Fibroblast of upper back skin (primary cell): ENCODE measurements around the gene ABCD3.

Experiments used
- DNase-seq: peaks from one replicate; pipeline ENCODE4 v3.0.0-alpha.2; 2013

Gene ABCD3

DNA sequence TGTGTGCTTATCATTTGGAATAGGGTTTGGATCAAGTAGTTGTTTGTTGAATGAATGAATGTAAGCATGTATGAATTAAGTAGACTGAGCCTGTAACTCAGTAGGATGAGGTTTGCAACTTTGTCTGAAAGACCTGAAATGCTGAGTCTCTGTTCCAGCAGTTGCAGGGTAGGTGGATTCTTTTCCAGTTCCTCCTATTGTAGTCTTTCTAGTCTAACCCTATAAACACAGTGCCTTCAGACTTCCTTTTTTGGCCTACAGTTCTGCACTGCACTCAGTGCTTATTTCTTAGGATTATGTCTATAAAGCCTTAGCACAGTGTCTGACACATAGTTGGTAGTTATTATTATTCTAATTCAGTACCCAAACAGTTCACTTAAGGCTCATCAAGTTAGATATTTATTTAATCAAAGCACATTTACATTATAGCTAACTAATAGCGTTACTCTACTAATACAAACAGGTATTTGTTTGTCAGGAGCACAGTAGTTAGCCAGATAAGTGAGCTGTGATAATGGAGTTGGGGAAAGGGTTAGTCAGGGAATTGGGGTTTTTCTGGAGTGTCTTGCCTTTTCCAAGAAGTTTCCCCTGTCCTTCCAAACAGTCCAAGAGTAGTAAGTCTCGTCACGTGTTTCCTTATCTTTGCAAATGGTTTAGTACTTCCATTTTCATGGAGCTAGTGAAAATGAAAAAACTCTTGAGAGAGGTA, 45.0 kb downstream of the ABCD3 start:
- DNase-seq: no peak

DNA sequence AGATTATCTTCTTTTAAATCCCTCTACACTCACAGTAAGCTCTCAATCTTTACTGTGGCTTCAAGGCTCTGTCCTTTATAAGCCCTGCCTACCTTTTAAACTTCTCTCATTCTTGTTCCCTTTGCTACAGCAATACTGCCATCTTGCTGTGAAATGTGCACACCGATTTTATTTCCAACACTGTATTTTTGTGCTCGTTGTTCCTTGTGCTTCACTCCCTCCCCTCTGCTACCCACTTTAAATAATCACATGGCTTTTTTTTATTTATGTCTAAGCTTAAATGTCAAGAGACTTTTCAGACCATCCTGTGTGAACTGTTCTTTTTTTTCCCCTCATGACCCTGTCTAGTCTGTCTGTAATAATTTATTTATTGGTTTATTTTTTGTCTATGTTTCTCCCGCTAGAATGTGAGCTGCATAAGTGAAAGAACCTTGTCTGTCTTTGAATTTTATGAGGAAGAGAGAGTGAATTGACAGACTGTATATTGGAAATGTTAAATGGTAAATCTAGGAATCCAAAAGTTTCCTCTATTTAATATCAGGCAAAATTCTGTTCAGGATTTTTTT, 45.7 kb downstream of the ABCD3 start:
- peak; percentile 51 for DNase-seq

DNA sequence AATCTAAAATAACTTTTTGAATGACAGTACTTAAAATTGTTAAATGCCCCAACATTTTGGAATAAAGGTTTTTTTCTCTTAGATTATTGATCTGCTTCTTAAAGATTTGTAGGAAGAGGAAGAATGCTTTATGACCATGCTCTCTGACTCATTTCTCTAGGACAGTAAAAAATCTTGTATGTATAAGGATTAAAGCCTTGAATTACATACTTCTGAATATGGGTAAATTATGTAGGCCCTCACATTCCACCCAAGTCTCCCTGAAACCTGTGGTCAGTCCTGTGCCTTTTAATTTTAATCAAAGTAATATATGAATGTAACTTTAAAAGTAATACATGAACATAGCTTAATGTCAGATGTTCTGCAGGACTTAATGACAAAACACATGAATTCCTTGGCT, 50.5 kb downstream of the ABCD3 start:
- peak; percentile 46 for DNase-seq

DNA sequence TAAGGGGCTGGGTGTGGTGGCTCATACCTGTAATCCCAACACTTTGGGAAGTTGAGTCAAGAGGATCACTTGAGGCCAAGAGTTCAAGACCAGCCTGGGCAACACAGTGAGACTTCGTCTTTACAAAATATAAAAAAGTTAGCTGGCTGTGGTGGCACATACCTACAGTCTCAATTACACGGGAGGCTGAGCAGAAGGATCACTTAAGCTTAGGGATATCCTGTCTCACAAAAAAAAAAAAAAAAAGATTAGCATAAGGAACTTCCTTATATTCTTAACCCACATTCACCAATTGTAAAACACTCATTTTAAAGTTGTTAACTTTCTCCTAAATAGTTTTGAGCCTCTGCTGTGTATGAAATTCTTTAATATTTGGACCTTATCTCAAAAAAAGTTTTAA, 53.1 kb downstream of the ABCD3 start:
- DNase-seq: no peak

DNA sequence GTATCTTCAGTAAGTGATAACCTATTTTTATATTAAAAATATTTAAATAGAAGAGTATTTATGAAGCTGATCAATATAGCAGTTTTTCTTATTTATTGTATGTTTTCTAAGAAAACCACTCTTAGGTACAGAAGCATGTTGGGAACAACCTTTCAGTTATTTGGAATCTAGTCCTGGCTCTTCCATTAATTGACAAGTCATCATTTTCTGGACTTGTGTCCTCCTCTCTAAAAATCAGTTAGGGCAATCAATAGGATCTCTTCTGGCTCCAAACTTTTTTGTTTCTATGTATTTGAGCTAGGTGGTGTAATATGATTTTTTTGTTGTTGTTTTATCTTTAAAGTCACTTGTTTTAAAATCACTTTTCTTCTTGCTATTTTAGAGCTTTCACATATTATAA, 57.0 kb downstream of the ABCD3 start:
- no peak for DNase-seq

DNA sequence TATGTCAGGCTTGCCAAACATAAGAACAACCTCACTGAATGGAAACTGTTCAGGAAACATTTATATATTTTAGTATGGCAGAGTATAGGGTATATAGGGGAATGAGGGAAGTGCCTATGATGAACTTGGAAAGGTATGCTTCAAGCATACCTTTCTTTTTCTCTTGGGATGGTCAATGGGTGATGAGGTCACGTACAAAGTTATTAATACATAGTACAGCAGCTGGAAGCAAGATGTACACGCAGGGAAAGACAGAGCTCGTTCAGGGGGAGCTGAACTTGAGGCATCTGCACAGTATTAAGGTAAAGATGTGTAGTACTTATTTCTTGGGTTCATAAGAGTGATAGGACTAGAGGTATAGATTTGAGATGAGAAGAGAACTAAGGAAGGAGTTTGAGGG, 61.5 kb downstream of the ABCD3 start:
- peak; percentile 5 for DNase-seq

DNA sequence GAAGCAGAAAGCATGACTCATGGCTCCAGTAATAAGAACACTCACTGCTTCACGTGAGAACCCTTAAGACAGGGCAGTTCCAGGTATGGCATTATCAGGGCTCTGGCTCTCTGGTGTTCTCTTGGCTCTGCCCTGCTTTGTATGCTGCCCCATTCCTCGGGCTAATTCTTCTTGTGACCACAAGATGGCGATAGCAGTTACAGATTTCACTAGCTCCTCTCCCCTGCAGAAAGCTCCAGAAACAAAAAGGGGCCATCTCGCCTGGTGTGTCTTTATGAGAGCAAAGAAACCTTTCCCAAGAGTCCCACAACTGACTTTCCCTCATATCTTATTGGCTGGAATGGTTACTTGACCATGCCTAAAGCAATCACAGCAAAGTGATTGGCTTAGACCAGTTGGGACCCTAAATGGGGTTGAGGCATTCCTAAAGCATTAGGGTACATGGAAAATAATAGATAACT, 63.3 kb downstream of the ABCD3 start:
- DNase-seq: peak; percentile 68

DNA sequence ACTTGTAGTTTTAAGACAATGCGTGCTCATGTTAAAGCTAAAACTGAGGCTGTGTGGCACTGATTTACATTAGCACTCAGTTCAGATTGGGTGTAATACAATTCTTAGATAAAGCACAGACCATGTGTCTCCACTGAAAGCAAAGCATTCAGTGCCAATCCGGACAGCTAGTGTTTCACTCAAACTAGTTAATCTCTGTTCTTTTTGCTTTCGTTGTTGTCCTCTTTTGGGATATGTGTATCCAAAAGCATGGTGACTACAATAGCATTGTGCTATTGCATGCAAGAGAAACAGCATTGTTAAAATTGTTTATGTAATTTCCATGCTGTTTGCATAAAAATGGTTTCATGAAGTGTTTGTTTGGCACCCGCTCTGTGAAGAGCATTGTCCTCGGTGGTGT, 68.8 kb downstream of the ABCD3 start:
- no peak for DNase-seq

DNA sequence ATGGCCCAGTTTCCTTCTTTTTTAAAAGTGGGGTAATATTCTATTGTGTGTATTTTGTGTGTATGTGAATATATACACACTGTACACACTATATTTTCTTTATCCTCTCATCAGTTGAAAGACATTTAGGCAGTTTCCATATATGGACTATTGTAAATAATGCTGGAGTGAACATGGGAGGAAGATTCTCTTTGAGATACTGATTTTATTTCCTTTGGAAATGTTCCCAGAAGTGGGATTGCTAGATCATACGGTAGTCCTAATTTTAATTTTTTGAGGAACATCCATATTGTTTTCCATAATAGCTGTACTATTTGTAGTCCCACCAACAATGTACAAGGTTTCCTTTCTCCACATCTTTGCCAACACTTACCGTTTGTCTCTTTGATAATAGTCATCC, 72.4 kb downstream of the ABCD3 start:
- no peak for DNase-seq

DNA sequence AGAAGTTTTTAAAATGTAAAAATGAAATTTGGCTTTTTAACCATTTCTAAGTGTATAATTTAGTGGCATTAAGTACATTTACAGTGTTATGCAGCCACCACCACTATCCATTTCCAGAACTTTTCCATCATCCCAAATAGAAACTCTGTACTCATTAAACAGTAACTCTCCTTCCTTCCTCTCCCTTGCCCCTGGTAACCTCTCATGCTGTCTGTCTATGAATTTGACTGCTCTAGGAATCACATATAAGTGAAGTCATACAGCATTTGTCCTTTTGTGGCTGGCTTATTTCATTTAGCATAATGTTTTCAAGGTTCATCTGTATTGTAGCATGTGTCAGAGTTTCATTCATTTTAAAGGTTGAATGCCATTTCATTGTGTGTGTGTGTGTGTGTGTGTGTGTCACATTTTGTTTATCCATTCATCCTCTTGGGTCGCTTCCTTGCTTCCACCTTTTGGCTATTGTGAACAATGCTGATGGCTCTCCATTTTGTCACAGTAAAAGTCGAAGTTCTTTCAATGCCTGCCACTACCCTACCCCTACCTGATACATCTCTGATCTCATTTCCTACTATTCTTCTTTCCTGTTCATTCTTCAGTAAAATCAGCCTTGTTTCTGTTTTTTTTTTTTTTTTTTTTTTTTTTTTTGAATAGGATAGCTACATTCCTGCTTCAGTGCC, 78.0 kb downstream of the ABCD3 start:
- no peak for DNase-seq

DNA sequence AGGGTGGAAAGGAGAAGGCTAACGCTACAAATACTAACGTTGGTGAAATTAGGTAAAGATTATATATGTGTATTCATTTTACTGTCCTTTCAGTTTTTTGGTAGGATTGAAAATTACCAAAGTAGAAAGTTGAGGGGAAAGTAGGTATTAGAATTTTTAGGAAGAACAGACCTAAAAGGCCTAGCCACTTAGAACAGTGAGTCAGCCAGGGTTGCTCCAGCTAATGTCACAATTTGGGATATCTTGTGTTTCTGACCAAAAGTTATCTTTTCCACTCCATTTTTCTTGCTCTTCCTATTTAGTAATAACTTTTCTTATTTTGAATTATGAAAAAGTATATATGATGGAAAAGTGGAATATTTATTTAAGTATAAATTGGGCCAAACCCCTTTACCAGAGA, 83.2 kb downstream of the ABCD3 start:
- no peak for DNase-seq

DNA sequence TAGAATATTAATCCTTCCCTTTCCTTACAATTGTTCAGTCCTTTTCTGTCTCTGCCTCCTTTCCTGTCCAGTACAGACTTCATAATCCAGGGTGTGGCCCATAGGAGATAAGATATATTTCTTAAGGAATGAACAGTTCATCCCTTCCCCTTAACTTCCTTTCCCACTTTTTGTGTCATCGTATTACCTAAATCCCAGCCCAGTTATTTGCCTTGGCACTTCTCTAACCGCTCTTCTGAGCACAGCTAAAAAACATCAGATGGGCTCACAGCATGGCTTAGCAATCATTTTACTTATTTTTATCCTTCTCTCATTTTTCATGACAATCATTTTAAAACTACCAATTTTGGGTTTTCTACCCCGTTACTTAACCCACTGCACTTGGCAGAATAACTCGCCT, 83.7 kb downstream of the ABCD3 start:
- no peak for DNase-seq

DNA sequence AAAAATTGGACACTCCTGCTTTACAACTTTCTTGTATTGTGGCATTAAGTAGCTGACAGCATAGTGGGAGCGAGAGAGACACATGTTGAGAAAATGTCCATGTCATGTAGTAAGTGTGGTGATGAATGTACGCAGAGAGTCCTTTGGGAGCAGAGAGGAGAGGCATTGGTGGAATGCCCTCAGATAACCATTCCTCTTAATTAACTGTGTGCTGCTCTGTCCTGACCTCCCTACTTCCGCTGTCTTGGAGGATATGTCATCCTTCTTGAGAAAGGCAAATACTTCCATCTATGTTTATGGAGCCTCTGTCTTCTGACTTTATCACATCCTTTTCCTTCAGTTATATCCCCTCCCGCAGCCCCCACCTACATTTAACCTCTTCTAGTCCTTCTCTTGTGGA, 85.0 kb downstream of the ABCD3 start:
- no peak for DNase-seq

DNA sequence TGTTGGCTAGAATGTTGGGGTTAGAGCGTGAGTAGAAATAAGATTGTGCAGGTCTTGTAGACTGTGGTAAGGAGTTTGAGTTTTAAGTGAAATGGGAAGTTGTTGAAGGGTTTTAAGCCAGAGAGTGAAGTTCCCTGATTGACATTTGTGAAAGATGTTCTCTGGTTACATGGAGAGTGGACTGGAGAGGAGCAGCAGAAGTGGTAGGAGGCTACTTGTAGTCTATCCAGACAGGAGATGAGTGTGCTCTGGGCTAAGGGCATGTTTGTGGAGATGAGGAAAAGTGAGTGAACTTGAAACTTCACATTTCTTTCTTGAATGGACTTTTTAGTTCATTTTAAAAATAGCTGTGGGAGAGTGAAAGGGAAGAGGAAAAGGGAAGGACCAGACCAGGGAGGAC, 86.4 kb downstream of the ABCD3 start:
- no peak for DNase-seq

DNA sequence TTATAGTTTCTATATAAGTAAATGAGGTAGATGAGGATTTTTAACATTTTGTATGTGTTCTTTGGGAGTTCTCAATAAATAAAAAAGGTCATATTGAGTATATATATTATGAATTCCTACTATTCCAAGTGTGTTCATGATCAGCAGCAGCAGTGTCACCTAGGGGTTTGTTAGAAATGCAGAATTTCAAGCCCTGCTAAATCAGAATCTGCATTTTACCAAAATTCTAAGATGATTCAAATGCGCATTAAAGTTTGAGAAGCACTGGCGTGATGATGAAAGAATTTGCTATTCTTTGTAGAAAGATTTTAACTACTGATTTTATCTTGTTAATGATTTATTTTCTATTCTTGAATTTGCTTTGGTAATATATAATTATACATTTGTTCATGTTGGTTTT, 94.6 kb downstream of the ABCD3 start:
- no peak for DNase-seq

DNA sequence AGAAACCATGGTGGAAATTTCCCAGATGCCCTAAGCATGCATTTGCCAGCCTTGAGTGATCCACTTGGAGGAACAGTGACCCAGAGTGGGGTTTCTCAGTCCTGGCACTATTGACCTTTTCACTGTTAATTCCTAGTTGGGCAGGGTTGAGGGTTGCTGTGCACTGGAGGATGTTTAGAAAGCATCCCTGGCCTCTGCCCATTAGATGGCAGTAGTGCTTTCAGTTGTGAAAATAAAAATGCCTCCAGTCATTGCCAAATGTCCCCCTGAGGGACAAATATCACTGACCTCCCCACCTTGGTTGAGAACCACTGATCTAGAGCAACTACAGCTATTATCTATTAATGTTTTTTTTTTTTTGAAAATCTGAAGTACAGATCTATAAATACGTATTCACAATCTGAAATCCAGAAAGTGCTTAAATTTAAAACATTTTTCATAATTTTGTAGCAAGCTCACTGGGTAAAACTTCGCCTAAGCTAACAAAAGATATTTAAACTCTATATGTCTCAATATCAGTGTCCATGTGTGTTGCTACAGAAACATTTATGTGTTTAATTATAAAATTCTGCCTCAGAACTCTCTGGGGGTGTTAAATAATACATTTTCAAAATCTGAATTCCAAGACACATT, 96.0 kb downstream of the ABCD3 start:
- peak; percentile 22 for DNase-seq

DNA sequence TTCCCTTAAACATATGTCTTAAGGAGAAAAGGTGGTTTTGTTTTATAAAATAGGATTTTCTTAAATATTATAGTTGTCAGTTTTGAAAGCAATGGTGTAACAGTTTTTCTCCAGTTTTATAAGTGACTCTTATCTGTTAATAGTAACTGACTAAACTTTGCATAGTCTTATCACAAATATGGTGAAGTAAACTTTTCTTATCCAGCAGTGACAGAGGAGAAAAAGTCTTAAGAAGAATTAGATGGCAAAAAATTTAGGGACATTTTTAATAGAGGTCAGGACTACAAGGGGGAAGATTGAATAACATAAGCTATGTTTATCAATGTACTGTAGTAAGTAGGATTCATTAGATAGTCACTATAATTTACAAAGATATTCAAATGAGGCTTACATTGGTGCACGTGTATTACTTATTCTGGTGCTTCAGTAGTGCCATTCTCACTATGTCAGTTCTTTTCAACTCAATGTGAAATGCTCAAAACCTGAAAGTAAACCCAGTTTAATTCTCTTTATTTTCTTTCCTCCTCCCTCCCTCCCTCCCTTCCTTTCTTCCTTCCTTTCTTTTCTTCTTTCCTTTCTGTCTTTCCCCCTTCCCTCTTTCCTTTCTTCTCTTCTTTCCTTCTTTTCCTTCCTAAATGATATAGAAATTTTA, 97.2 kb downstream of the ABCD3 start:
- DNase-seq: no peak

DNA sequence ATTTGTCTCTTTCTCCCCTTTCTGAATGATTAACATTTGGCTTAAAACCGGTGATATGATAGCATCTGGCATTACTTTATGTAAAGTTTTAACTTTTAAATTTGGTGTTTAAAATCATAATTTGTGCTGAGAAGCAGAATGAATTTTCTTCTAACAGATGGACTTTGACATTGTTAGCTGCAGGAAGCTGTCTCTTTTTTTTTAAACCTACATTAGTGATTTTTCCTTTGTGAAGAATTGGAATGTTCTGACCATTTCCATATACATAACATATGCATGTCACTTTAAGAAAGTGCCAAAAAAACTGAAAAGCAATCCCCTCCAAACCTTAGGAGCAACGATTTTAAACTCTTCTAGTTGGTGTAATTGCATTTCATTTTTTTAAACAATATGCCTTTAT, 101.2 kb downstream of the ABCD3 start:
- no peak for DNase-seq

DNA sequence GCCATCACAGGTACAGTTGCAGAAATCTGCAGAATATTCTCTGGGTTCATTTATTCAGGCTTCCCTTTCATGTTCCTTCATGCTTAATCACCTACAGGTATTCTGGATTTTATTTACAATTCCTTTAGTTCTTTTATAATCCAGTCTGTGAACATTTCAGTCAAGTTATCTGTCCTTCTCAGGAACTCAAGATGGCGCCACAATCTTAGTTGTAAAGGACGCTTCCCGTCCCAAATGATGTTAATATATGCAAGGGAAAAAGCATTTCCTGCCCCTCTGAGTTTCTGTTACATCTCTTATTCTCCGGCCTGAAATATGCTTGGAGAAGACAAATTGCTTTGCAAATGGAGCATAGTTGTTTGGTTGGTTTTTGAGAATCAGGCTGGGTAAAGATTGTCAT, 104.1 kb downstream of the ABCD3 start:
- peak; percentile 79 for DNase-seq

DNA sequence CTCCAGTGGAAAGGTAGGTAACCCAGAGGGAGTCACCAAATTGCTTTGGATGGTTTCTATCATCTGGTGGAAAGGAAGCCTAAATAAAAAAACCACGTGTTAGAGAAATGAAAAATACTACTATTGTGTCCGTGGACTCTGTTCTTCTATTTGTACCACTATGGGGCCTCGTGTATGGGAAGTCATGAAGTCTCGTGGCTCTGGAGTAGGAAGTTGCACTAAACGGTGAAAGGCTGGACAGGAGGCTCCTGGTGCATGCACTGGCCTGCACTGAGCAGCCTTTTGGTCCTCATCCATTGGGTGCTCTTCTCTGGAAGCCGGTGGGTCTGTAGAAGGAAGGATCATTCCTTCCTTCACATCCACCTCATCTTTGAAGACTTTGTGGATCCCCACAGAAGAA, 106.3 kb downstream of the ABCD3 start:
- DNase-seq: no peak

DNA sequence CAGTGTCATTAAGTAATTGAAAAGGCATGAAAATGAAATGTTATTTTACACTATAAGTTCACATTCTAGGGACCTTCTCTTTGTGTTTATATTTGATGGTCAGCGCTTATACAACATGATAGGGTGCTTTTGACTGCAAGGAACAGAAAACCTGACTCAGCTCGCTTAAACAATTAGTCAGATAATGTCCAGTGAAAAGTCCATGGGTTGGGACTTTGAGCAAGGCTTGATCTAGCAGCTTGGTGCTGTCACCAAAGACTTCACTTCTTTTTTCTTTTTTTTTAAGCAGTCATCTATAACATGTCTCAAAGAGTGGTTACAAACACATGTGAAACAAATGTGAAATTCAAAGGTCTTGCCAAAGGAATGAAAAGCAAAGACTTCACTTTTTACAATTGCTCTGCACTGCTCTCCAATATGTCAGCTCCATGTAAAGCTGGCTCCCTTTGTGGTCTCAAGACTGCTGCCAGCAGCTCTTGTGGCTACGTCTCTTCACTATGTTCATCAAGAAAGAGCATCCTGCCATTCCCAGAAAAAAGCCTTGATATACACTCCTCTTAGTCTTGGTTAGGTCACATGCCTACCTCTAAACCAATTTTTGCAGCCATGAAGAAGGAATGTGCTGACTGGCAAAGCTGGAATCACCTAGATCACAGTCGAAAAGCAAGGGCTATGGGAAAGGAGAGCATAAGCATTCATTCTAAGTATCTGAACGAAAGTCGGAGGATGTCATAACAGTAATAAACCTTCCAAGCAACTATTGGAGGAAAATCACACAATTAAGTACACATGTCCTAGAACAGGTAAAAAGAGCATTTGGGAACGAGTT, 108.2 kb downstream of the ABCD3 start:
- peak; percentile 56 for DNase-seq

DNA sequence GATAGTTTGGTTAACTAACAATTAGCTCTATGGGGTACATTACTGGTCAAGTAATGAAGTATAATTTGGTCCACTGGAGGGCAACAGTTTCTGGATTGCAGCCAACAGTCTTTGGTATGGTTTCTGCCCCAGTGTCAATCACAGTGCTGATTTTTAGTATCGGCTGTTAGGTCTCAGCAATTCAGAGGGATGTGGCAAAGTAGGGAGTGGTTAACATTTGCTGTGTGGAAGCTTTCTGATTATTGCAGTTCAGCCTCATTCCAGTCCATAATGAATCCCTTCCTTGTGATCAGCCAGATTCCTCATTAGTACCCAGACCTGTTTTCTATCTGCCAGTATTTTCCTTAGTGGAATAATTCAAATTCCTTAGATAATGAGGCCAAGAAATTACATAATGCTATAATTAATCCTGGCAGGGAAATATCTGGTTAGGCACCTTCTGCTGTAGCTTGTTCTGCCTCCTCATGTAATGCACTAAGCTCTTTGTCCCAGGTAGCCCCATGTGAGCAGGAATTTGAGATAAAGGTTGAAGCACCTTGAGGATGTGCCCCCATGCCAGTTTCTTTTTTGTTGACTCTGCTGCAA, 109.3 kb downstream of the ABCD3 start:
- peak; percentile 19 for DNase-seq
